PC-3 (cell line): ENCODE measurements around the gene ZBTB24.

Experiments
- CTCF ChIP-seq: fragments of 300-600 bp; sonication (generic); conservative IDR thresholded peaks from 2 replicates; pipeline ENCODE4 v1.5.1; 2017; ENCODE audit warnings: antibody characterized with exemption, low read depth, mild to moderate bottlenecking, low read length
- EZH2 ChIP-seq: fragments of 300-600 bp; sonication (generic); IDR thresholded peaks from one replicate; pipeline ENCODE4 v1.6.1; 2017; ENCODE audit warnings: antibody characterized with exemption, mild to moderate bottlenecking, low read length; ENCODE audit not compliant: unreplicated experiment

- no peak for TF ChIP-seq EZH2
- TF ChIP-seq CTCF, result no peak
Observed at GRCh38 chr6:109483735-109484057, 677 bp upstream of the ZBTB24 start.
